ENCODE results near the gene MBNL2. TPM values are rescaled to one million over a fixed set of nuclear protein-coding genes. Genes with fewer than 3 reads are reported as not detected.

The MBNL2 gene
- total and polyA plus RNA-seq, 2 donors from 2014 or later, result 18.8 to 70.5 TPM

DNA sequence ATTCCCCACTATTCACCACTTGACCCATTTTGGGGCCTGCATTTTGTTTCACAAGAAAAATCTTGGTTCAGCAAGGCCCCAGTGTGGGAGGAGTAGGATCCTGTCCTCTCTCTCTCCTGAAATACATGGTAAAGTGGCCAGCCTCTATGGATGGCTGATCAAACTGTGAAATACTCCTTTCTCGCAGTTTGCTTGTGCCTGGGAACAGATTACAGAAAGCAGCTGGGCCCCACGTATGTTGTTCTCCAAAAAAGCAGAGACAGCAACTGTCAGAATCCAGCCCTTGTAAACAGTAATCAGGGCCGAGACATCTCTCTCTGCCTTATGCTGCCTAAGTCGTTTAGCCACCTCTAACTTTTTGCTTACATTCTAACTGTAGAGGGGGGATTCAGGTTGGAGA is 150.8 kb downstream of the MBNL2 start:
- H3K9me3 ChIP-seq (ENCODE audit: control insufficient read depth in 2 of 3, insufficient read depth in 1 of 3, low read length in 3 of 3), result no peaks in the 10 kb centered on the region
- H3K36me3 ChIP-seq (ENCODE audit: control insufficient read depth in 2 of 3, insufficient read depth in 3 of 3, low read length in 3 of 3), result peaks cover 9 to 34% (median 19%) of the 10 kb centered on the region in 3 donors
- no peak for FAIRE-seq
- intact Hi-C loops (cut with DNase I), result no loop called here
- H3K4me1 ChIP-seq (ENCODE audit: control insufficient read depth in 2 of 3, insufficient read depth in 2 of 3, low read depth in 1 of 3, low read length in 3 of 3), result peaks cover 0 to 2% (median 0%) of the 10 kb centered on the region in 3 donors
- H3K27ac ChIP-seq (ENCODE audit: low read depth in 2 of 2, low read length in 2 of 2), result no peak overlapping the region
- peak in 4 of 5 donors; percentile 43 to 74 (median 62) for DNase-seq
- H3K4me3 ChIP-seq (ENCODE audit: low read length in 3 of 3), result no peak overlapping the region
- no peak overlapping the region for H3K9ac ChIP-seq (ENCODE audit: low read length in 3 of 3)
- TF ChIP-seq, protein P1, sequence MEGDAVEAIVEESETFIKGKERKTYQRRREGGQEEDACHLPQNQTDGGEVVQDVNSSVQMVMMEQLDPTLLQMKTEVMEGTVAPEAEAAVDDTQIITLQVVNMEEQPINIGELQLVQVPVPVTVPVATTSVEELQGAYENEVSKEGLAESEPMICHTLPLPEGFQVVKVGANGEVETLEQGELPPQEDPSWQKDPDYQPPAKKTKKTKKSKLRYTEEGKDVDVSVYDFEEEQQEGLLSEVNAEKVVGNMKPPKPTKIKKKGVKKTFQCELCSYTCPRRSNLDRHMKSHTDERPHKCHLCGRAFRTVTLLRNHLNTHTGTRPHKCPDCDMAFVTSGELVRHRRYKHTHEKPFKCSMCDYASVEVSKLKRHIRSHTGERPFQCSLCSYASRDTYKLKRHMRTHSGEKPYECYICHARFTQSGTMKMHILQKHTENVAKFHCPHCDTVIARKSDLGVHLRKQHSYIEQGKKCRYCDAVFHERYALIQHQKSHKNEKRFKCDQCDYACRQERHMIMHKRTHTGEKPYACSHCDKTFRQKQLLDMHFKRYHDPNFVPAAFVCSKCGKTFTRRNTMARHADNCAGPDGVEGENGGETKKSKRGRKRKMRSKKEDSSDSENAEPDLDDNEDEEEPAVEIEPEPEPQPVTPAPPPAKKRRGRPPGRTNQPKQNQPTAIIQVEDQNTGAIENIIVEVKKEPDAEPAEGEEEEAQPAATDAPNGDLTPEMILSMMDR (IDR thresholded peaks at IDR 0.05; ENCODE audit: borderline replicate concordance, extremely low read depth, insufficient read depth), result no peak
- H3K27me3 ChIP-seq (ENCODE audit: control insufficient read depth, insufficient read depth, low read length), result no peaks in the 10 kb centered on the region

GRCh38 chr13:97373787-97374186 is 151.7 kb downstream of the MBNL2 start:
- Histone ChIP-seq H3K9ac (ENCODE audit: low read length in 3 of 3) (no peak overlapping the region), H3K4me1 (ENCODE audit: control insufficient read depth in 2 of 3, insufficient read depth in 2 of 3, low read depth in 1 of 3, low read length in 3 of 3) (no peaks in the 10 kb centered on the region), H3K36me3 (ENCODE audit: control insufficient read depth in 2 of 3, insufficient read depth in 3 of 3, low read length in 3 of 3) (peaks cover 9 to 34% (median 19%) of the 10 kb centered on the region in 3 donors), H3K4me3 (ENCODE audit: low read length in 3 of 3) (no peak overlapping the region), H3K9me3 (ENCODE audit: control insufficient read depth in 2 of 3, insufficient read depth in 1 of 3, low read length in 3 of 3) (no peaks in the 10 kb centered on the region), H3K27ac (ENCODE audit: low read depth in 2 of 2, low read length in 2 of 2) (no peak overlapping the region), H3K27me3 (ENCODE audit: control insufficient read depth, insufficient read depth, low read length) (no peaks in the 10 kb centered on the region)
- DNase-seq (no peak), FAIRE-seq (no peak)
- intact Hi-C loops (cut with DNase I), result no loop called here
- TF ChIP-seq, protein P1 (IDR thresholded peaks at IDR 0.05; ENCODE audit: borderline replicate concordance, extremely low read depth, insufficient read depth), result no peak

DNA sequence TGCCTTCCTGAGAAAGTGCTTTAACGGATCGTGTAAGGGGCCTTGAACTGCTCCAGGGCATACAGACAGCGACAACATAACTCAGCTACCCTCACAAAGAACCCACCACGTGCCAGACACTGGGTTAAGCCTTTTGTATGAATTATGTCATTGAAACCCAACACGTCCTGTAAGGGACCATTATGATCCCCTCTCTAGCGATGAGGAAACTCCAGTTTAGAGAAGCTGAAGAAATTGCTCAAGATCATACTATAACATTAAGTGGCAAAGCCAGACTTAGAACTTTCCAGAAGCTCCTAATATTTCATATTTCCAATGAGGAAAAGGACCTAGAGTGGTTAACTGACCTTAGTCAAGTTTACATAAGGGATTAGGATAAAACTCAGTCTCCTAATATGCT is 154.8 kb downstream of the MBNL2 start:
- FAIRE-seq (no peak), DNase-seq (no peak)
- H3K36me3 ChIP-seq (ENCODE audit: control insufficient read depth in 2 of 3, insufficient read depth in 3 of 3, low read length in 3 of 3), result peaks cover 9 to 30% (median 15%) of the 10 kb centered on the region in 3 donors
- H3K9ac ChIP-seq (ENCODE audit: low read length in 3 of 3), result no peak overlapping the region
- H3K4me3 ChIP-seq (ENCODE audit: low read length in 3 of 3), result no peak overlapping the region
- no peak overlapping the region for H3K27ac ChIP-seq (ENCODE audit: low read depth in 2 of 2, low read length in 2 of 2)
- no peaks in the 10 kb centered on the region for H3K9me3 ChIP-seq (ENCODE audit: control insufficient read depth in 2 of 3, insufficient read depth in 1 of 3, low read length in 3 of 3)
- no peaks in the 10 kb centered on the region for H3K4me1 ChIP-seq (ENCODE audit: control insufficient read depth in 2 of 3, insufficient read depth in 2 of 3, low read depth in 1 of 3, low read length in 3 of 3)
- intact Hi-C loops (cut with DNase I), result no loop called here
- TF ChIP-seq, protein P1 (IDR thresholded peaks at IDR 0.05; ENCODE audit: borderline replicate concordance, extremely low read depth, insufficient read depth), result no peak
- H3K27me3 ChIP-seq (ENCODE audit: control insufficient read depth, insufficient read depth, low read length), result no peaks in the 10 kb centered on the region

DNA sequence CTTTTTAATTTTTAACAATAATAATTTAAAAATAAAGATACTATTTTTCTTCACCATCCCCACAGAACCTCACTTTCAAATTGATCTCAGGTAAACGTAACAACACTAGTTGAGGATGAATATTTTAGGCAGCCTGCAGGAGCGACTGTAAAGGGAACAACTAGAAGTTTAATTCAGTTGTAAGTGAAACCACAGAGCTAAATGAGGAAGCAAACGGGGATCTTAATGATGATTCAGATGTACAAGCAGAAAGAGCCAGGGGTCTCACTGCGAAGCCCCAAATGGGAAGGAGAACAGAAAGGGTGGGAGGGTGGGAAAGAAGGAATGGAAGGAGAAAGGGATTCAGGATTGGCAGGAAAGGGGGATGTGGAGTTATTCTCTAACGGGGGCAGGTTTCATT is 157.3 kb downstream of the MBNL2 start:
- peaks cover 9 to 21% (median 18%) of the 10 kb centered on the region in 3 donors for H3K36me3 ChIP-seq (ENCODE audit: control insufficient read depth in 2 of 3, insufficient read depth in 3 of 3, low read length in 3 of 3)
- no peak overlapping the region for H3K4me3 ChIP-seq (ENCODE audit: low read length in 3 of 3)
- intact Hi-C loops (cut with DNase I), result no loop called here
- FAIRE-seq (no peak), DNase-seq (no peak)
- H3K9me3 ChIP-seq (ENCODE audit: control insufficient read depth in 2 of 3, insufficient read depth in 1 of 3, low read length in 3 of 3), result no peaks in the 10 kb centered on the region
- no peak overlapping the region for H3K9ac ChIP-seq (ENCODE audit: low read length in 3 of 3)
- TF ChIP-seq, protein P1 (IDR thresholded peaks at IDR 0.05; ENCODE audit: borderline replicate concordance, extremely low read depth, insufficient read depth), result no peak
- H3K4me1 ChIP-seq (ENCODE audit: control insufficient read depth in 2 of 3, insufficient read depth in 2 of 3, low read depth in 1 of 3, low read length in 3 of 3), result no peaks in the 10 kb centered on the region
- no peaks in the 10 kb centered on the region for H3K27me3 ChIP-seq (ENCODE audit: control insufficient read depth, insufficient read depth, low read length)
- H3K27ac ChIP-seq (ENCODE audit: low read depth in 2 of 2, low read length in 2 of 2), result no peak overlapping the region

Measured in kidney (tissue), 14 donors.